ENCODE data around the gene PKHD1. TPM values are rescaled to one million over a fixed set of nuclear protein-coding genes. Genes with fewer than 3 reads are reported as not detected.

PKHD1 gene
- total RNA-seq, 1 donor from 2014 or later: 1.3 TPM

- no peak for DNase-seq (ENCODE audit: low spot score, unreplicated experiment)
Measured at GRCh38 chr6:52063584-52064344, 23.6 kb downstream of the PKHD1 start.

GRCh38 chr6:52061481-52061880 is 25.9 kb downstream of the PKHD1 start:
- no peak overlapping the region for H3K4me3 Mint-ChIP-seq (ENCODE audit: low read depth)
- TF ChIP-seq CTCF (IDR thresholded peaks at IDR 0.05; ENCODE audit: unreplicated experiment): no peak
- no peaks in the 10 kb centered on the region for H3K36me3 Mint-ChIP-seq (ENCODE audit: insufficient read depth)
- H3K9me3 Mint-ChIP-seq (ENCODE audit: low read depth): no peaks in the 10 kb centered on the region
- DNase-seq (ENCODE audit: low spot score, unreplicated experiment): no peak
- H3K4me1 Mint-ChIP-seq (ENCODE audit: low read depth): no peaks in the 10 kb centered on the region
- no peaks in the 10 kb centered on the region for H3K27me3 Mint-ChIP-seq
- H3K27ac Mint-ChIP-seq: no peak overlapping the region

More at GRCh38 chr6:52063584-52064344, 23.6 kb downstream of the PKHD1 start:
- H3K4me3 Mint-ChIP-seq (ENCODE audit: low read depth): no peak overlapping the region
- no peaks in the 10 kb centered on the region for H3K36me3 Mint-ChIP-seq (ENCODE audit: insufficient read depth)
- H3K9me3 Mint-ChIP-seq (ENCODE audit: low read depth): no peaks in the 10 kb centered on the region
- H3K27ac Mint-ChIP-seq: peak overlapping the region; percentile 85
- TF ChIP-seq CTCF (IDR thresholded peaks at IDR 0.05; ENCODE audit: unreplicated experiment): peak; percentile 60
- peaks cover 4% of the 10 kb centered on the region for H3K27me3 Mint-ChIP-seq
- H3K4me1 Mint-ChIP-seq (ENCODE audit: low read depth): no peaks in the 10 kb centered on the region

GRCh38 chr6:52059821-52060220 is 27.6 kb downstream of the PKHD1 start:
- TF ChIP-seq CTCF (IDR thresholded peaks at IDR 0.05; ENCODE audit: unreplicated experiment): no peak
- no peak for DNase-seq (ENCODE audit: low spot score, unreplicated experiment)
- Mint-ChIP-seq H3K36me3 (ENCODE audit: insufficient read depth) (no peaks in the 10 kb centered on the region), H3K4me3 (ENCODE audit: low read depth) (no peak overlapping the region), H3K9me3 (ENCODE audit: low read depth) (no peaks in the 10 kb centered on the region), H3K4me1 (ENCODE audit: low read depth) (no peaks in the 10 kb centered on the region), H3K27me3 (no peaks in the 10 kb centered on the region), H3K27ac (no peak overlapping the region)

- Mint-ChIP-seq H3K27me3 (no peaks in the 10 kb centered on the region), H3K4me3 (ENCODE audit: low read depth) (no peak overlapping the region), H3K4me1 (ENCODE audit: low read depth) (no peaks in the 10 kb centered on the region), H3K36me3 (ENCODE audit: insufficient read depth) (no peaks in the 10 kb centered on the region), H3K9me3 (ENCODE audit: low read depth) (no peaks in the 10 kb centered on the region), H3K27ac (no peak overlapping the region)
- no peak for TF ChIP-seq CTCF (IDR thresholded peaks at IDR 0.05; ENCODE audit: unreplicated experiment)
- DNase-seq (ENCODE audit: low spot score, unreplicated experiment): no peak
Measured at GRCh38 chr6:52055451-52055850, 32.0 kb downstream of the PKHD1 start.

GRCh38 chr6:52053038-52053695 is 34.2 kb downstream of the PKHD1 start:
- Mint-ChIP-seq H3K4me1 (ENCODE audit: low read depth) (no peaks in the 10 kb centered on the region), H3K9me3 (ENCODE audit: low read depth) (no peaks in the 10 kb centered on the region), H3K27ac (no peak overlapping the region), H3K36me3 (ENCODE audit: insufficient read depth) (no peaks in the 10 kb centered on the region), H3K27me3 (no peaks in the 10 kb centered on the region), H3K4me3 (ENCODE audit: low read depth) (no peak overlapping the region)
- TF ChIP-seq CTCF (IDR thresholded peaks at IDR 0.05; ENCODE audit: unreplicated experiment): no peak
- no peak for DNase-seq (ENCODE audit: low spot score, unreplicated experiment)
